Stomach (tissue), 4 donors: Measurements from ENCODE around the gene ANKRD62.

Source experiments
- CTCF ChIP-seq, 7 experiments: fragments of 450-650 bp in 4 of 7; fragments of 200-600 bp in 3 of 7; sonication (generic) in 3 of 7; IDR thresholded peaks; one replicate each; pipeline ENCODE4 v1.5.1; 2016 to 2019; ENCODE audit warnings: antibody characterized with exemption in 7 of 7, control low read depth in 2 of 7, mild to moderate bottlenecking in 1 of 7
- EP300 ChIP-seq: sonication (generic); formaldehyde crosslinking; IDR thresholded peaks from one replicate; pipeline ENCODE4 v1.6.1; 2017; ENCODE audit warnings: antibody characterized with exemption
- POLR2A ChIP-seq, 4 donors: fragments of 450-650 bp; IDR thresholded peaks; one replicate each; pipeline ENCODE4 v1.6.1; 2016; ENCODE audit warnings: antibody characterized with exemption in 4 of 4, control low read depth in 2 of 4, mild to moderate bottlenecking in 1 of 4, moderate library complexity in 1 of 4
- POLR2AphosphoS5 ChIP-seq, 3 donors: sonication (generic); formaldehyde crosslinking; IDR thresholded peaks; one replicate each; pipeline ENCODE4 v1.6.1; 2016; ENCODE audit warnings: antibody characterized with exemption in 3 of 3

DNA sequence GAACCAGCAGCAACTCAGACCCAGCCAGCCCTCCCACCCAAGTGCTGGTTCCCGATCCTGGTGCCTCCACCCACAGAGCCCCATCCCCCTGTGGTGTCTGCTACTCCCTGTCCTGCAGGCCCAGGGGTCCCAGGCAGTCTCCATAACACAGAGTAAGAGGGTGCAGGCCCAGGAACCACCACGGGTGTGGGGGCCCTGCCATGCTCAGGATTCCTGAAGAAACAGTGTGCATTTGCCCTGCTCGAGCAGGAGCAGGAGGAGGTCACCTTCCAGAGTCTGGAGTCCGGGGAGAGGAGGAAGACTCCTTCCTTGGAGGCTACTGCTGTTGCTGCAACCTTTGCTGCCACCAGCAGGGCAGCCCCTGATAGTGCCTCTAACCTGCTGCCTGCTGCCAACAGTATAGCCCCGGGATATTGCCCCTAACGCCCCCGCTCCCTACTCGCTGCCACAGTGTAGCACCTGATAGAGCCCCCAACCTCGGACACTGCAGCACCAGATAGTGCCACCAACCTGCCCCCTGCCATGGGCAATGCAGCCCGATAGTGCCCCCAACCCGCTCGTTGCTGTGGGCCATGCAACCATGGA, 46.8 kb upstream of the ANKRD62 start:
- TF ChIP-seq CTCF (IDR thresholded peaks at IDR 0.05) (no peak), POLR2AphosphoS5 (IDR thresholded peaks at IDR 0.05) (no peak), POLR2A (IDR thresholded peaks at IDR 0.05) (no peak), EP300 (no peak)
